ENCODE measurements around the gene AVL9.
"Not testable (repeated sequence)": the region's sequence is repeated elsewhere in the genome, so short reads cannot be mapped to it uniquely, and the experiment has no call there.

The AVL9 gene

GRCh38 chr7:32634798-32635393 lies 139.6 kb downstream of the AVL9 start:
- not testable (repeated sequence) for DNase-seq (ENCODE audit: extremely low read depth in 1 of 2, low read depth in 1 of 2)

DNA sequence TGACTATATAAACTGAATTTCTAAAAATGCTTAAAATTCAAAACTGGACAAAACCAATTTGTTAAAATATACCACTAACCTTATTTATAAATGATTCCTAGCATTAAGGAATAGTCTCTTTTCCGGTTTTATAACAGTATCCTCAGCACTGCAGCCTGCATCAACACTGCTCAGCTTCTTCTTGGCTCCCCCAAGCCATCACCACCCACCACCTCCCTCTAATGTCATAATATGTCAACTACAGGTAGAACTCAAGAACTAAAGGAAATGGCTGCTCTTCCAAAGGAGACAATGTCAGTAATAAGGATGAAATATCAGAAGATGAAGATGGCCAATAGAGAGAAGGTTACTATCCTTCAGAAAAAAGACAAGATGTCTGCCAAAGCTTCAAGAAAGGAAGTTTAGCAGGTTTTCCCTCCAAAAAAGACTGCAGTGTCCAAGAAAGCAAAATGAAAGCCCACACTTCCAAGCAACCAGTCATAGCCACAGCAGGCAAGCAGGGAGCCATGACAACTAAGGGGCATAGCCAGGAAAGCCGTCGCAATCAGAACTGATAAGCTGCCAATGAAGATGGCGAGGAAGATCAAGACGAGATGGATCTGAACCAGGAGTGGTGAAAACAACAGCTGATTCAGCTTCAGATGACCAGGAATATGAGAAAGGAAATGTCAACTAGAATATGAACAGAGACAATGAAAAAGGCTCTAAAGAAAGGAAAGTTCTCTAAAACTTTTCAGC lies 141.6 kb downstream of the AVL9 start:
- not testable (repeated sequence) for DNase-seq (ENCODE audit: extremely low read depth in 1 of 2, low read depth in 1 of 2)

- DNase-seq (ENCODE audit: extremely low read depth in 1 of 2, low read depth in 1 of 2) = not testable (repeated sequence)
Measured at GRCh38 chr7:32637611-32638010, 142.3 kb downstream of the AVL9 start.

Data from stimulated activated CD8-positive, alpha-beta memory T cell treated with anti-CD3 and anti-CD28 coated beads, Interleukin-7, amount 100 ng/mL, for 48 hours (primary cell).